Measurements from ENCODE around the gene PNLIPRP3. TPM values are rescaled to one million over a fixed set of nuclear protein-coding genes. Genes with fewer than 3 reads are reported as not detected.

Gene PNLIPRP3
- total RNA-seq, 1 donor from 2014 or later = not detected

- H3K27me3 ChIP-seq (ENCODE audit: low read depth) = no peaks in the 10 kb centered on the region
- H3K36me3 ChIP-seq = no peaks in the 10 kb centered on the region
- no peak overlapping the region for H3K27ac ChIP-seq
- no peak for DNase-seq
- no peak for TF ChIP-seq CTCF (IDR thresholded peaks at IDR 0.05)
- intact Hi-C loops (cut with DNase I) = no loop called here
- no peaks in the 10 kb centered on the region for H3K4me1 ChIP-seq
- no peaks in the 10 kb centered on the region for H3K9me3 ChIP-seq
- ATAC-seq = peak in 1 of 2 donors; percentile 23
- H3K4me3 ChIP-seq = no peak overlapping the region
These were observed 97.1 kb downstream of the PNLIPRP3 start for GRCh38 chr10:116524736-116525135.

- intact Hi-C loops (cut with DNase I) = no loop called here
- no peaks in the 10 kb centered on the region for H3K9me3 ChIP-seq
- no peak for TF ChIP-seq CTCF (IDR thresholded peaks at IDR 0.05)
These were observed 98.6 kb downstream of the PNLIPRP3 start for GRCh38 chr10:116526219-116526618.

More at GRCh38 chr10:116526219-116526618, 98.6 kb downstream of the PNLIPRP3 start:
- no peak for DNase-seq
- Histone ChIP-seq H3K36me3 (no peaks in the 10 kb centered on the region), H3K4me3 (no peak overlapping the region), H3K4me1 (no peaks in the 10 kb centered on the region), H3K27ac (no peak overlapping the region), H3K27me3 (ENCODE audit: low read depth) (no peaks in the 10 kb centered on the region)
- no peak for ATAC-seq

Other genes starting within 250 kb of the PNLIPRP3 start
- 9.8 TPM for gene GFRA1, start 154.6 kb upstream of the PNLIPRP3 start, total RNA-seq
- gene CCDC172, start 103.4 kb upstream of the PNLIPRP3 start, total RNA-seq = not detected
- gene PNLIP, start 118.1 kb downstream of the PNLIPRP3 start, total RNA-seq = not detected
- not detected for gene PNLIPRP1, start 163.1 kb downstream of the PNLIPRP3 start, total RNA-seq
- not detected for gene PNLIPRP2, start 193.1 kb downstream of the PNLIPRP3 start, total RNA-seq